T-cell (primary cell): Measurements from ENCODE around the gene TGM2. TPM values are rescaled to one million over a fixed set of nuclear protein-coding genes. Genes with fewer than 3 reads are reported as not detected.

Source experiments
- ATAC-seq, 4 experiments: fragments of 200-7000 bp in 3 of 4; fragments of 150-1000 bp in 1 of 4; cut with Tn5 transposase; replicated peaks in 1 of 4; 1 replicate in 3 of 4; 2 replicates in 1 of 4; pipeline ENCODE4 v1.10.0; 2021; ENCODE audit warnings: moderate library complexity in 3 of 4, mild to moderate bottlenecking in 2 of 4, moderate number of reproducible peaks in 1 of 4
- CTCF ChIA-PET, 2 donors: fragments of 300-600 bp; sonication (Branson Sonifier 250); formaldehyde crosslinking; loops; one replicate each; lab custom pipeline; 2022; ENCODE audit warnings: antibody characterized with exemption in 2 of 2; lab: Charles Lee
- POLR2A ChIA-PET, 2 donors: fragments of 300-600 bp; sonication (Branson Sonifier 250); formaldehyde crosslinking; loops; one replicate each; lab custom pipeline; 2022; ENCODE audit warnings: antibody characterized with exemption in 2 of 2; lab: Charles Lee
- DNase-seq, 35 experiments: peaks; one replicate each; pipeline versions ENCODE4 v3.0.0 to v3.0.0-alpha.2; 2013 to 2023
- H3K27ac ChIP-seq: one replicate; pipeline ENCODE4 v1.5.1; 2013; ENCODE audit warnings: low read length
- H3K27me3 ChIP-seq, 2 experiments: replicated peaks in 1 of 2; 1 replicate in 1 of 2; 2 replicates in 1 of 2; pipeline versions ENCODE4 v1.6.1 to v1.7.0; 2013; ENCODE audit warnings: low read length in 1 of 2, mixed read lengths in 1 of 2; ENCODE audit not compliant: control insufficient read depth in 2 of 2, insufficient read depth in 2 of 2; ENCODE audit errors: extremely low read depth in 1 of 2
- H3K36me3 ChIP-seq, 2 donors: 1 replicate in 1 of 2; 2 replicates in 1 of 2; pipeline versions ENCODE4 v1.6.1 to v1.7.0; 2013; ENCODE audit warnings: low read length in 1 of 2; ENCODE audit not compliant: control insufficient read depth in 2 of 2, insufficient read depth in 1 of 2; ENCODE audit errors: extremely low read depth in 1 of 2
- H3K4me1 ChIP-seq, 2 experiments: 1 replicate in 1 of 2; 2 replicates in 1 of 2; pipeline versions ENCODE4 v1.6.1 to v1.7.0; 2013; ENCODE audit warnings: low read length in 2 of 2, mixed read lengths in 1 of 2; ENCODE audit not compliant: insufficient read depth in 2 of 2, control insufficient read depth in 1 of 2; ENCODE audit errors: extremely low read depth in 1 of 2
- H3K4me3 ChIP-seq, 2 donors: 1 replicate in 1 of 2; 2 replicates in 1 of 2; pipeline versions ENCODE4 v1.5.1 to v1.7.0; 2013; ENCODE audit warnings: mild to moderate bottlenecking in 2 of 2, low read length in 1 of 2, moderate library complexity in 1 of 2; ENCODE audit not compliant: control insufficient read depth in 1 of 2; ENCODE audit errors: extremely low read depth in 1 of 2
- H3K9me3 ChIP-seq: 2 replicates; pipeline ENCODE4 v1.7.0; 2013
- H3K27ac Mint-ChIP-seq, 2 donors: one replicate each; pipeline ENCODE4 v1.8.0; 2020 to 2021; ENCODE audit warnings: mild to moderate bottlenecking in 2 of 2, mixed read lengths in 2 of 2
- H3K27me3 Mint-ChIP-seq, 2 donors: one replicate each; pipeline ENCODE4 v1.8.0; 2021 to 2022; ENCODE audit warnings: mixed read lengths in 2 of 2
- H3K36me3 Mint-ChIP-seq: one replicate; pipeline ENCODE4 v1.8.0; 2021; ENCODE audit warnings: mixed read lengths
- H3K4me1 Mint-ChIP-seq, 3 donors: one replicate each; pipeline ENCODE4 v1.8.0; 2020 to 2022; ENCODE audit warnings: mixed read lengths in 3 of 3, mild to moderate bottlenecking in 1 of 3
- H3K4me3 Mint-ChIP-seq, 3 donors: one replicate each; pipeline ENCODE4 v1.8.0; 2020 to 2022; ENCODE audit warnings: mild to moderate bottlenecking in 3 of 3, mixed read lengths in 3 of 3, moderate library complexity in 3 of 3
- H3K9me3 Mint-ChIP-seq, 3 donors: one replicate each; pipeline ENCODE4 v1.8.0; 2020 to 2022; ENCODE audit warnings: mixed read lengths in 3 of 3
- WGBS: methylation state at CpG from one replicate; pipeline ENCODE4 v1.1.5; 2013; ENCODE audit warnings: missing lambda C conversion rate; ENCODE audit not compliant: insufficient coverage; 5-methylcytosine and 5-hydroxymethylcytosine counted together
- total RNA-seq, 35 experiments: library from RNA in 6 of 35; stranded (reverse) in 6 of 35; fragments of 120-200 nt in 1 of 35; gene quantifications; one replicate each; pipeline versions ENCODE4 v1.2.1 to v1.2.4 and lab custom pipeline; 2013 to 2026

Gene TGM2
- total RNA-seq, 5 donors from 2014 or later (not counting 1 experiment from before 2014, with no cell fraction given): 0.62 to 1.8 (median 1.2) TPM; not detected in 2

GRCh38 chr20:38156888-38157634 lies 8.0 kb downstream of the TGM2 start:
- WGBS: 54% methylated on average over 4 of the region's 11 CpGs
- Histone ChIP-seq H3K36me3 (no peaks in the 10 kb centered on the region), H3K27ac (no peak overlapping the region), H3K9me3 (no peaks in the 10 kb centered on the region), H3K4me1 (peaks cover 0 to 6% of the 10 kb centered on the region in 2 experiments), H3K4me3 (no peak overlapping the region), H3K27me3 (peaks cover 0 to 12% of the 10 kb centered on the region in 2 experiments)
- ChIA-PET CTCF (no interaction called here), POLR2A (no interaction called here)
- Mint-ChIP-seq H3K4me1 (peaks cover 5 to 9% (median 9%) of the 10 kb centered on the region in 3 donors), H3K9me3 (no peaks in the 10 kb centered on the region), H3K27ac (no peak overlapping the region), H3K27me3 (peaks cover 0 to 5% of the 10 kb centered on the region in 2 donors), H3K4me3 (no peak overlapping the region), H3K36me3 (no peaks in the 10 kb centered on the region)
- no peak for DNase-seq
- no peak for ATAC-seq

GRCh38 chr20:38156280-38156679 lies 8.8 kb downstream of the TGM2 start:
- 85% methylated on average over 6 of the region's 6 CpGs for WGBS
- H3K9me3 Mint-ChIP-seq: no peaks in the 10 kb centered on the region
- ChIA-PET CTCF (no interaction called here), POLR2A (no interaction called here)
- Histone ChIP-seq H3K27ac (no peak overlapping the region), H3K4me1 (peaks cover 0 to 6% of the 10 kb centered on the region in 2 experiments), H3K36me3 (no peaks in the 10 kb centered on the region), H3K9me3 (no peaks in the 10 kb centered on the region), H3K27me3 (peaks cover 0 to 7% of the 10 kb centered on the region in 2 experiments), H3K4me3 (no peak overlapping the region)
- H3K4me1 Mint-ChIP-seq: peaks cover 8 to 14% (median 9%) of the 10 kb centered on the region in 3 donors
- no peak overlapping the region for H3K4me3 Mint-ChIP-seq
- no peak overlapping the region for H3K27ac Mint-ChIP-seq
- DNase-seq (no peak), ATAC-seq (no peak)
- H3K27me3 Mint-ChIP-seq: peaks cover 0 to 5% of the 10 kb centered on the region in 2 donors
- H3K36me3 Mint-ChIP-seq: no peaks in the 10 kb centered on the region

GRCh38 chr20:38155811-38156210 lies 9.3 kb downstream of the TGM2 start:
- H3K27me3 Mint-ChIP-seq: peaks cover 0 to 6% of the 10 kb centered on the region in 2 donors
- no peaks in the 10 kb centered on the region for H3K9me3 Mint-ChIP-seq
- no peak overlapping the region for H3K27ac ChIP-seq
- no peak overlapping the region for H3K4me3 ChIP-seq
- ChIA-PET POLR2A (no interaction called here), CTCF (no interaction called here)
- no peaks in the 10 kb centered on the region for H3K9me3 ChIP-seq
- 90% methylated on average over 8 of the region's 13 CpGs for WGBS
- DNase-seq (no peak), ATAC-seq (no peak)
- H3K36me3 Mint-ChIP-seq: no peaks in the 10 kb centered on the region
- no peak overlapping the region for H3K4me3 Mint-ChIP-seq
- H3K27ac Mint-ChIP-seq: no peak overlapping the region
- H3K36me3 ChIP-seq: no peaks in the 10 kb centered on the region
- peaks cover 8 to 14% (median 9%) of the 10 kb centered on the region in 3 donors for H3K4me1 Mint-ChIP-seq
- H3K27me3 ChIP-seq: peaks cover 0 to 7% of the 10 kb centered on the region in 2 experiments
- peaks cover 0 to 6% of the 10 kb centered on the region in 2 experiments for H3K4me1 ChIP-seq

- ChIA-PET CTCF (no interaction called here), POLR2A (no interaction called here)
- H3K27ac Mint-ChIP-seq: no peak overlapping the region
- Histone ChIP-seq H3K27ac (no peak overlapping the region), H3K27me3 (peaks cover 0 to 10% of the 10 kb centered on the region in 2 experiments), H3K4me1 (peaks cover 0 to 6% of the 10 kb centered on the region in 2 experiments), H3K4me3 (no peak overlapping the region), H3K9me3 (no peaks in the 10 kb centered on the region), H3K36me3 (no peaks in the 10 kb centered on the region)
- H3K4me1 Mint-ChIP-seq: peaks cover 8 to 14% (median 9%) of the 10 kb centered on the region in 3 donors
- no peaks in the 10 kb centered on the region for H3K36me3 Mint-ChIP-seq
- H3K4me3 Mint-ChIP-seq: no peak overlapping the region
- ATAC-seq (no peak), DNase-seq (no peak)
- H3K27me3 Mint-ChIP-seq: peaks cover 9 to 21% of the 10 kb centered on the region in 2 donors
- no peaks in the 10 kb centered on the region for H3K9me3 Mint-ChIP-seq
- 100% methylated on average over 2 of the region's 5 CpGs for WGBS
Observed at GRCh38 chr20:38153401-38153800, 11.7 kb downstream of the TGM2 start.

GRCh38 chr20:38152621-38153221 lies 12.3 kb downstream of the TGM2 start:
- peak overlapping the region in 1 of 2 donors; percentile 19 for H3K27ac Mint-ChIP-seq
- peak in 3 of 35 experiments; percentile 11 to 45 (median 13) for DNase-seq
- Histone ChIP-seq H3K4me1 (peaks cover 0 to 6% of the 10 kb centered on the region in 2 experiments), H3K9me3 (no peaks in the 10 kb centered on the region), H3K36me3 (no peaks in the 10 kb centered on the region), H3K27me3 (peaks cover 0 to 13% of the 10 kb centered on the region in 2 experiments), H3K4me3 (no peak overlapping the region), H3K27ac (no peak overlapping the region)
- POLR2A ChIA-PET: no interaction called here
- CTCF ChIA-PET: no interaction called here
- ATAC-seq: no peak
- H3K36me3 Mint-ChIP-seq: no peaks in the 10 kb centered on the region
- H3K9me3 Mint-ChIP-seq: no peaks in the 10 kb centered on the region
- WGBS: 55% methylated on average over 8 of the region's 22 CpGs
- H3K27me3 Mint-ChIP-seq: peaks cover 11 to 22% of the 10 kb centered on the region in 2 donors
- H3K4me1 Mint-ChIP-seq: peaks cover 8 to 14% (median 9%) of the 10 kb centered on the region in 3 donors
- peak overlapping the region in 2 of 3 donors; percentile 30 to 39 for H3K4me3 Mint-ChIP-seq

GRCh38 chr20:38152175-38152620 lies 12.9 kb downstream of the TGM2 start:
- ChIA-PET CTCF (no interaction called here), POLR2A (no interaction called here)
- DNase-seq: no peak
- no peak overlapping the region for H3K27ac ChIP-seq
- Mint-ChIP-seq H3K36me3 (no peaks in the 10 kb centered on the region), H3K27me3 (peaks cover 13 to 24% of the 10 kb centered on the region in 2 donors), H3K9me3 (no peaks in the 10 kb centered on the region), H3K27ac (no peak overlapping the region), H3K4me3 (peak overlapping the region in 2 of 3 donors; percentile 30 to 39), H3K4me1 (peaks cover 8 to 14% (median 9%) of the 10 kb centered on the region in 3 donors)
- peaks cover 0 to 17% of the 10 kb centered on the region in 2 experiments for H3K27me3 ChIP-seq
- no peaks in the 10 kb centered on the region for H3K36me3 ChIP-seq
- H3K9me3 ChIP-seq: no peaks in the 10 kb centered on the region
- ATAC-seq: no peak
- WGBS: 31% methylated on average over 3 of the region's 7 CpGs
- no peak overlapping the region for H3K4me3 ChIP-seq
- peaks cover 0 to 6% of the 10 kb centered on the region in 2 experiments for H3K4me1 ChIP-seq
